WTC11 (cell line): ENCODE results near the gene PIK3C2G.

Experiments
- CREB1 ChIP-seq: sonication (generic); formaldehyde crosslinking; IDR thresholded peaks from 2 replicates; pipeline ENCODE4 v1.8.0; 2023; ENCODE audit warnings: mild to moderate bottlenecking, missing genetic modification reagents
- CTCF ChIP-seq: fragments of 200-600 bp; IDR thresholded peaks from 2 replicates; pipeline ENCODE4 v1.8.0; 2022; ENCODE audit warnings: antibody characterized with exemption

DNA sequence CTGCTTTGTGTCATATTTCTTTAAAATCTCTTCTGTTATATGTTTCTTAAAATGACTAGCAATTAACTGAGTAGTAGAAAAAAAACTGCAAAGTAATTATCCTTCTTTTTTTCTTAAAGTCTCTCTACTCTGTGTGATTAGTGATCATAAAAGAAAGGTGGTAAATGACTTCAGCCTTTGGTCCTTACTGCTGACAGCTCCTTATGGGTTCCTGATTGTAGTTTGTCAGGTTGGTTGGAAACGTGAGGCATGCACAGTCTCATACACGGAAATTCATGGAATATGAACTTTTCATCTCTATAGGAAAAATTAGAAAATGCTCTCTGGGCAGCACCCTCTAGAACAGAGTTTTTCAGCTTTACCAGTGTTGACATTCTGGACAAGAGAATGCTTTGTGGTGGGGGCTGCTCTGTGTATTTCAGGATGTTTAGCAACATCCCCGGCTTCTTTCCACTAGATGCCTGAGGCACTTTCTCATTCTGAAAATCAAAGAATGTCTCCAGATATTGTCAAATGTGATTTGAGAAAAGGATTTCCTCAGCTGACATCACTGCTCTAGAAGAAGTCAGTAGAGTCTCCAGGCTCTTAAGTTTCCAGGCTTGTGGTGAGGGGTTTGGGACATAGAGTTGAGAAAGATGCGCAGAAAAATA lies 121.0 kb downstream of the PIK3C2G start:
- TF ChIP-seq CTCF: no peak
- no peak for TF ChIP-seq CREB1
